AG04450 (cell line): ENCODE results near the gene KLK3. TPM values are rescaled to one million over a fixed set of nuclear protein-coding genes. Genes with fewer than 3 reads are reported as not detected.

ENCODE experiments used
- CTCF ChIA-PET: fragments of 300-600, 350-600 bp; formaldehyde crosslinking; extraction: SDS; loops from one replicate; lab custom pipeline; 2022; ENCODE audit warnings: antibody characterized with exemption, inconsistent platforms; lab: Charles Lee
- POLR2A ChIA-PET: fragments of 350-600 bp; formaldehyde crosslinking; extraction: SDS; loops from one replicate; lab custom pipeline; 2021; ENCODE audit warnings: antibody characterized with exemption, inconsistent platforms; lab: Yijun Ruan, JAX
- DNase-seq: peaks from one replicate; pipeline ENCODE4 v3.0.0-alpha.2; 2011; ENCODE audit warnings: low read depth, low spot score
- H3K27ac ChIP-seq: one replicate; pipeline ENCODE4 v1.5.1; 2012; ENCODE audit warnings: low read depth, low read length, control low read depth
- H3K27me3 ChIP-seq: one replicate; pipeline ENCODE4 v1.6.0; 2012; ENCODE audit warnings: low read length; ENCODE audit not compliant: control insufficient read depth, insufficient read depth
- H3K4me3 ChIP-seq: 2 replicates; pipeline ENCODE4 v1.5.1; 2011; ENCODE audit warnings: mild to moderate bottlenecking, low read depth, low read length, control low read depth
- H3K9me3 ChIP-seq: 2 replicates; pipeline ENCODE4 v1.5.1; 2012; ENCODE audit warnings: low read length; ENCODE audit not compliant: control insufficient read depth, insufficient read depth
- CTCF ChIP-seq: IDR thresholded peaks from 2 replicates; pipeline ENCODE4 v1.5.1; 2011; ENCODE audit warnings: low read depth, low read length, control low read depth, inconsistent platforms
- polyA plus RNA-seq: library from polyadenylated mRNA; depleted of rRNA; stranded (reverse); fragments of >200 nt; gene quantifications from 2 replicates; pipeline ENCODE4 v1.2.3, GENCODE V29; 2011

Gene KLK3
- polyA plus RNA-seq, 1 experiment, result not detected

- DNase-seq, result no peak
- ChIA-PET POLR2A (no interaction called here), CTCF (no interaction called here)
- Histone ChIP-seq H3K27me3 (peaks cover 23% of the 10 kb centered on the region), H3K4me3 (no peak overlapping the region), H3K9me3 (peaks cover 6% of the 10 kb centered on the region), H3K27ac (no peak overlapping the region)
- TF ChIP-seq CTCF, result no peak
Observed at GRCh38 chr19:50815439-50815838, 39.3 kb upstream of the KLK3 start.

- no peak overlapping the region for H3K27ac ChIP-seq
- H3K9me3 ChIP-seq, result peaks cover 6% of the 10 kb centered on the region
- peak overlapping the region; percentile 52 for H3K4me3 ChIP-seq
- TF ChIP-seq CTCF, result no peak
- DNase-seq, result no peak
- POLR2A ChIA-PET, result no interaction called here
- H3K27me3 ChIP-seq, result peaks cover 36% of the 10 kb centered on the region
- CTCF ChIA-PET, result no interaction called here
Observed at GRCh38 chr19:50817941-50818858, 36.5 kb upstream of the KLK3 start.

- peaks cover 6% of the 10 kb centered on the region for H3K9me3 ChIP-seq
- H3K4me3 ChIP-seq, result no peak overlapping the region
- CTCF ChIA-PET, result interaction anchor here (0.5 kb wide), 1 partner anchor 10 kb away, joined by 7 read pairs; no protein-coding TSS in a partner anchor
- H3K27ac ChIP-seq, result no peak overlapping the region
- TF ChIP-seq CTCF, result no peak
- POLR2A ChIA-PET, result no interaction called here
- H3K27me3 ChIP-seq, result peaks cover 40% of the 10 kb centered on the region
- DNase-seq, result no peak
Observed at GRCh38 chr19:50818859-50819472, 35.7 kb upstream of the KLK3 start.

- no peak for TF ChIP-seq CTCF
- Histone ChIP-seq H3K27me3 (peaks cover 42% of the 10 kb centered on the region), H3K9me3 (peaks cover 6% of the 10 kb centered on the region), H3K4me3 (no peak overlapping the region), H3K27ac (no peak overlapping the region)
- no peak for DNase-seq
- ChIA-PET CTCF (no interaction called here), POLR2A (no interaction called here)
Observed at GRCh38 chr19:50819636-50820035, 35.1 kb upstream of the KLK3 start.

- Histone ChIP-seq H3K9me3 (peaks cover 6% of the 10 kb centered on the region), H3K27me3 (peaks cover 41% of the 10 kb centered on the region), H3K4me3 (no peak overlapping the region), H3K27ac (no peak overlapping the region)
- ChIA-PET POLR2A (no interaction called here), CTCF (no interaction called here)
- TF ChIP-seq CTCF, result no peak
- no peak for DNase-seq
Observed at GRCh38 chr19:50820086-50820485, 34.6 kb upstream of the KLK3 start.
